Karpas-422 (cell line): ENCODE results near the gene LGALS8. TPM values are rescaled to one million over a fixed set of nuclear protein-coding genes. Genes with fewer than 3 reads are reported as not detected.

Source experiments
- DNase-seq: peaks from one replicate; pipeline ENCODE4 v3.0.0-alpha.2; 2015
- H2AFZ ChIP-seq: fragments of 200-600 bp; sonication (generic); 2 replicates; pipeline ENCODE4 v1.6.1; 2014; ENCODE audit warnings: antibody characterized with exemption, low read length, mixed read lengths
- H3K27ac ChIP-seq: fragments of 200-600 bp; sonication (generic); 2 replicates; pipeline ENCODE4 v1.5.1; 2014; ENCODE audit warnings: mild to moderate bottlenecking, low read length, moderate library complexity
- H3K27me3 ChIP-seq: fragments of 200-600 bp; sonication (generic); 2 replicates; pipeline ENCODE4 v1.6.1; 2014; ENCODE audit warnings: low read length, mixed read lengths
- H3K36me3 ChIP-seq: fragments of 200-600 bp; sonication (generic); 2 replicates; pipeline ENCODE4 v1.6.1; 2014; ENCODE audit warnings: low read length, mixed read lengths; ENCODE audit not compliant: insufficient read depth
- H3K4me1 ChIP-seq: fragments of 200-600 bp; sonication (generic); 2 replicates; pipeline ENCODE4 v1.6.1; 2014; ENCODE audit warnings: mild to moderate bottlenecking, low read length, mixed read lengths
- H3K4me2 ChIP-seq: fragments of 200-600 bp; sonication (generic); 2 replicates; pipeline ENCODE4 v1.6.1; 2014; ENCODE audit warnings: low read length, low read depth, mild to moderate bottlenecking; ENCODE audit not compliant: poor library complexity, severe bottlenecking
- H3K4me3 ChIP-seq: fragments of 200-600 bp; sonication (generic); 2 replicates; pipeline ENCODE4 v1.5.1; 2014; ENCODE audit warnings: mild to moderate bottlenecking, antibody characterized with exemption, low read length, mixed read lengths
- H3K79me2 ChIP-seq: fragments of 200-600 bp; sonication (generic); 2 replicates; pipeline ENCODE4 v1.6.1; 2014; ENCODE audit warnings: mild to moderate bottlenecking, low read length, mixed read lengths
- H3K9ac ChIP-seq: fragments of 200-600 bp; sonication (generic); 2 replicates; pipeline ENCODE4 v1.6.0; 2014; ENCODE audit warnings: low read length
- H3K9me2 ChIP-seq: fragments of 200-600 bp; sonication (generic), shearing (Covaris generic); replicated peaks from 2 replicates; pipeline ENCODE4 v1.6.0; 2014; ENCODE audit warnings: mild to moderate bottlenecking, low read length, moderate library complexity; ENCODE audit not compliant: insufficient read depth
- H3K9me3 ChIP-seq: fragments of 300-700, 200-600 bp; sonication (generic); 2 replicates; pipeline ENCODE4 v1.6.1; 2014; ENCODE audit warnings: low read length, mixed read lengths
- H4K20me1 ChIP-seq: fragments of 200-600 bp; sonication (generic); 2 replicates; pipeline ENCODE4 v1.6.1; 2014; ENCODE audit warnings: mild to moderate bottlenecking, antibody characterized with exemption, low read length, low read depth; ENCODE audit not compliant: insufficient read depth
- total RNA-seq: library from RNA; depleted of rRNA; stranded (reverse); fragments of >200 nt; shearing (Covaris generic); gene quantifications from 2 replicates; pipeline ENCODE4 v1.2.3, GENCODE V29; 2014; ENCODE audit warnings: low replicate concordance

LGALS8 gene
- total RNA-seq, 1 experiment from 2014 or later: 21.4 TPM

DNA sequence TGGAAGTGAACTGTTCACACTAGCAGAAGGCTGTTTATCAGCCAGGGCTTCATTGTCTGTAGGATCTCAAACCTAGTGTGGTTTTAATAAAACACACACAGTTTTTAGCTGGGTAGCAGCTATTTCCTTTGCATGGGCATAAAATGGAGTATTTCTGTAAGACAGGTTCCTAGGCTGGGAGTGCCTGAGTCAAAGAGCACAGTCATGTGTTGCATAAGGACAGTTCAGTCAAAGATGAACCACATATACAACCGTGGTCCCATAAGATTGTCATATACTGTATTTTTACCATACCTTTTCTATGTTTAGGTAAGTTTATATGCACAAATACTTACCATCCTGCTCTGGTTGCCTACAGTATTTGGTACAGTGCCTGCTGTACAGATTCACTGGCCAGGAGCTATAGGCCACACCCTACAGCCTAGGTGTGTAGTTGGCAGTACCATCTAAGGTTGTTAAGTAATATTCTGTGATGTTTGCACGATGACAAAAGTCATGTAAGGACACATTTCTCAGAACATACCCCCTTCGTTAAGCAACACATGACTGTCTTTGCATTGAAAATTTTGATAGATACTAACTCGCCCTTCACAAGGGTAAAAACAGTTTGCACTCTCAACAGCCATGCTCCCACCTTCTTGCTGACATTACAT is 17.2 kb downstream of the LGALS8 start:
- DNase-seq: no peak
- no peak overlapping the region for H2AFZ ChIP-seq
- H3K4me3 ChIP-seq: no peak overlapping the region
- H3K79me2 ChIP-seq: no peaks in the 10 kb centered on the region
- H4K20me1 ChIP-seq: no peaks in the 10 kb centered on the region
- no peak overlapping the region for H3K9ac ChIP-seq
- H3K27ac ChIP-seq: no peak overlapping the region
- no peaks in the 10 kb centered on the region for H3K4me1 ChIP-seq
- no peaks in the 10 kb centered on the region for H3K9me2 ChIP-seq
- H3K36me3 ChIP-seq: peaks cover 9% of the 10 kb centered on the region; the same call in 1 of the 2 replicates
- H3K4me2 ChIP-seq: no peak overlapping the region
- no peaks in the 10 kb centered on the region for H3K9me3 ChIP-seq
- no peaks in the 10 kb centered on the region for H3K27me3 ChIP-seq

DNA sequence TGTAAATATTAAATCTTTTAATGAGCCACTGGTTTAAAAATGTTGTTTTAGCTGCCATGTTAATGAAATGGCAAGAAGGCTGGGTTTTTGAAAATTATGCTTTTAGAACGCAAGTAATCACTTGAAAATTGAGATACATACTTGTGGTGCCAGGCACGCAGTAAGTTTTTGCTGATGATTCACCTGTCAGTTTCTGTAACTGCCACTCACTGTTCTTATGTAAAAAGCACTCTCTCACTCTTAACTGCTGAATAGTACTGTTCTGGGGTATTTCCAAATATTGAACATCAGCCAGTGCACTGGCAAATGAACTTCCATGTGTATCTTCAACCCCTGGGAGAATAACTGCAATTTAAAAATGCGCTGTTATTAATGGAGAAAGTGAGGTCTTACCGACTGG is 17.9 kb downstream of the LGALS8 start:
- no peaks in the 10 kb centered on the region for H3K4me1 ChIP-seq
- peaks cover 14% of the 10 kb centered on the region; the same call in 1 of the 2 replicates for H3K36me3 ChIP-seq
- no peaks in the 10 kb centered on the region for H3K79me2 ChIP-seq
- H3K4me2 ChIP-seq: no peak overlapping the region
- no peaks in the 10 kb centered on the region for H3K9me2 ChIP-seq
- H2AFZ ChIP-seq: no peak overlapping the region
- DNase-seq: no peak
- H3K27me3 ChIP-seq: no peaks in the 10 kb centered on the region
- H4K20me1 ChIP-seq: no peaks in the 10 kb centered on the region
- H3K9ac ChIP-seq: no peak overlapping the region
- H3K27ac ChIP-seq: no peak overlapping the region
- H3K9me3 ChIP-seq: no peaks in the 10 kb centered on the region
- no peak overlapping the region for H3K4me3 ChIP-seq

DNA sequence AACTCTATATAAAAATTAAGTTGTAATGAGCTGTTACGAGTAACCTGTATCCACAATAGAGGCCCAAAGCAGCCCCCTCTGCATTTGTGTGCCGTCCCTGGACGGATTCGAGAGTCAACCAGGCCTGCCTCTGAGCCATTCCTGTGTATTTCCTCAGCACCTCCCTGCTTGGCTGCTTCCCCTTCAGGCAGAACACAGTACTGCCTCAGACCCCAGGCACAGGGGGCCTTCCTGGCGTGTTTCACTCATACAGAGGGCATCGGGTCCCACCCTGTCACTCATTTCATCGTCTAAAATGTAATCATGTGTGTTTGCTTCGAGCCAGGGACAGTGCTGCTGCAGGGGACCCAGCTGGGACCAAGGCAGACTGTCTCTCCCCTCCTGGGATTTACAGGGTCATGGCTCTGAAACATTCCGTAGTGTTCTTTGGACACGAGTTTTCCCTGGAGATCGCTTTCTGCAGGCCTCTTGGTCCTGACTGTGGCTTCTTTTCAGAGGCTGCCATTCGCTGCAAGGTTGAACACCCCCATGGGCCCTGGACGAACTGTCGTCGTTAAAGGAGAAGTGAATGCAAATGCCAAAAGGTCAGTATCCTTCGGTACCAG is 19.4 kb downstream of the LGALS8 start:
- H3K9me3 ChIP-seq: no peaks in the 10 kb centered on the region
- H3K79me2 ChIP-seq: no peaks in the 10 kb centered on the region
- H3K36me3 ChIP-seq: peaks cover 18% of the 10 kb centered on the region; the same call in 1 of the 2 replicates
- no peak overlapping the region for H3K4me3 ChIP-seq
- no peak overlapping the region for H3K9ac ChIP-seq
- H3K4me2 ChIP-seq: no peak overlapping the region
- no peaks in the 10 kb centered on the region for H3K27me3 ChIP-seq
- H3K4me1 ChIP-seq: no peaks in the 10 kb centered on the region
- DNase-seq: no peak
- no peaks in the 10 kb centered on the region for H3K9me2 ChIP-seq
- H3K27ac ChIP-seq: no peak overlapping the region
- no peaks in the 10 kb centered on the region for H4K20me1 ChIP-seq
- H2AFZ ChIP-seq: no peak overlapping the region

DNA sequence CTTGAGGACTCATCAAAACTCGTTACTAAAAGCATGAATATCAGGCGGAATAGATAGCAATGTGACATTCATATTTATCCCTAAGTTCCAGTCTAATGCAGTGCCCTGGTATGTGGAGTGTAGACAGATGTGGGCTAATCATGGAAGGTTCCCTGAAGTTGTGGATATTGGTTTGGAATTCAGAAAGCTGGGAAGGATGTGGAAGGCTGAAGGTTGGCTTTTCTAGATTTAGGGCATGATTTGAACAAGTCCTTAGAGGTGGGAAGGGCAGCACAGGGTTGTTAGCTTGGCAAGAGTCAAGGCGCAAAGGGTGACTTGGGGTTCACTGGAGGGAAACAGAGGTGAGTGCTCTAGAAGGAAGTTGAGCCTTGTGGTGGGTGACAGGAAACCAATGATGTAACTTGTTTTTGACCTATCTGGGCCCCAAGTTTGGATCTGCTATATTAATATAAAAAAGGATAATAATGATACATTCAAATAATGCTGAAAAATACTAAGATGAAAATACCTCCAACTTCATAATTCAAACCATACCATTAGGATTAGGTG is 21.9 kb downstream of the LGALS8 start:
- Histone ChIP-seq H3K9me2 (no peaks in the 10 kb centered on the region), H3K4me1 (no peaks in the 10 kb centered on the region), H4K20me1 (no peaks in the 10 kb centered on the region), H3K27me3 (no peaks in the 10 kb centered on the region), H3K4me3 (no peak overlapping the region), H3K9me3 (no peaks in the 10 kb centered on the region), H3K27ac (no peak overlapping the region), H3K4me2 (no peak overlapping the region), H3K9ac (no peak overlapping the region), H2AFZ (no peak overlapping the region), H3K79me2 (no peaks in the 10 kb centered on the region; the same call in 1 of the 2 replicates), H3K36me3 (peaks cover 34% of the 10 kb centered on the region)
- no peak for DNase-seq

DNA sequence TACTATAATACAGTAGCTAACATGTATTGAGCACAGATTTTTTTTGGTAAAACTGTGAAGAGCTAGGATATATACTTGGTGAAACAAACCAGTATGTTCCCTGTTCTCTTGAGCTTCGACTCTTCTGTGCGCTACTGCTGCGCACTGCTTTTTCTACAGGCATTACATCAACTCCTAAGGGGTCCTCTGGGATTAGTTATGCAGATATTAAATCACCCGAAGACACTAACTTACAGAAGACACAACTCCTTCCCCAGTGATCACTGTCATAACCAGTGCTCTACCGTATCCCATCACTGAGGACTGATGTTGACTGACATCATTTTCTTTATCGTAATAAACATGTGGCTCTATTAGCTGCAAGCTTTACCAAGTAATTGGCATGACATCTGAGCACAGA is 24.7 kb downstream of the LGALS8 start:
- Histone ChIP-seq H3K9ac (no peak overlapping the region), H3K4me2 (no peak overlapping the region), H3K27ac (no peak overlapping the region), H3K27me3 (no peaks in the 10 kb centered on the region), H3K79me2 (no peaks in the 10 kb centered on the region; the same call in 1 of the 2 replicates), H3K9me2 (no peaks in the 10 kb centered on the region), H3K4me1 (no peaks in the 10 kb centered on the region), H4K20me1 (no peaks in the 10 kb centered on the region), H3K9me3 (no peaks in the 10 kb centered on the region), H3K36me3 (peaks cover 55% of the 10 kb centered on the region), H3K4me3 (no peak overlapping the region), H2AFZ (no peak overlapping the region)
- no peak for DNase-seq

DNA sequence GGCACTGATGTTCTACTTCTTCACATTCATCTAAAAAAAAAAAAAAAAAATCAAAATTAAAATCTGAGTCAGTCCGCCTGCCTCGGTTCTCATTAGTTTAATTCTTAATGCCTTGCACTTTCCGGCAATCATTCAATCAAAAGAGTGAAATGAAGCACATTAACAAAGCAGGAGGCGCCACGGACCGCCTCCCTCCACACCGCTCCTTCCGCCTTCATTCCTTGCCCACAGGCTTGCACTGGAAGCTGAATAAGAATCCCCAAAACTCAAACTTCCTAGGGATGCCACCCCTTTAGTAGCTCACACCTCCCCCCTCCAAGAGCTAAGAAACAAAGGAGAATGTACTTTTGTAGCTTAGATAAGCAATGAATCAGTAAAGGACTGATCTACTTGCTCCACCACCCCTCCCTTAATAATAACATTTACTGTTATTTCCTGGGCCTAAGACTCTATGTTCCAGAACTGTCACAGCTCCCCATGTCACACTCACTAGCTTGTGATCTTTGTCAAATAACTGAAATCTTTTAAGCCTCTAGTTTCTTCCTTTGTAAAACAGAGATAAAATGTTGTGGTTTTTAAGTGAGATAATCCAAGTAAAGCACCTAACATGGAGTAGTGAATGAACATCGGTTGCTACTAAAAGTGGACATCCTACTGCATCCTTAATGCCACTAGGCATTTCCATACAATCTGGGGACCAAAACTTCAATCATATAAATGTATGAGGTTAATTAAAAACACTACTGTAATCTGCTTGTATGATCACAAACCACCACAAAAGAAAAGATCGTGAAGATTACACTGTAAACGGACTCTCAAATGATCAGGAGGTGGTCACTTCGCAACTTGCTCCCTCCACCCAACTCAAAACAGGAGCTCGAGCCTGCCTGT is 27.4 kb downstream of the LGALS8 start:
- H3K36me3 ChIP-seq: peaks cover 71% of the 10 kb centered on the region
- H3K4me1 ChIP-seq: no peaks in the 10 kb centered on the region
- no peaks in the 10 kb centered on the region; the same call in 1 of the 2 replicates for H3K79me2 ChIP-seq
- no peaks in the 10 kb centered on the region for H3K9me2 ChIP-seq
- H3K4me2 ChIP-seq: no peak overlapping the region
- H3K9ac ChIP-seq: no peak overlapping the region
- no peak overlapping the region for H3K4me3 ChIP-seq
- no peaks in the 10 kb centered on the region for H3K27me3 ChIP-seq
- H3K27ac ChIP-seq: no peak overlapping the region
- H4K20me1 ChIP-seq: 0 out of 2 replicates have a peak, but pooled peaks cover 5% of the 10 kb centered on the region
- no peaks in the 10 kb centered on the region for H3K9me3 ChIP-seq
- H2AFZ ChIP-seq: no peak overlapping the region
- DNase-seq: no peak

DNA sequence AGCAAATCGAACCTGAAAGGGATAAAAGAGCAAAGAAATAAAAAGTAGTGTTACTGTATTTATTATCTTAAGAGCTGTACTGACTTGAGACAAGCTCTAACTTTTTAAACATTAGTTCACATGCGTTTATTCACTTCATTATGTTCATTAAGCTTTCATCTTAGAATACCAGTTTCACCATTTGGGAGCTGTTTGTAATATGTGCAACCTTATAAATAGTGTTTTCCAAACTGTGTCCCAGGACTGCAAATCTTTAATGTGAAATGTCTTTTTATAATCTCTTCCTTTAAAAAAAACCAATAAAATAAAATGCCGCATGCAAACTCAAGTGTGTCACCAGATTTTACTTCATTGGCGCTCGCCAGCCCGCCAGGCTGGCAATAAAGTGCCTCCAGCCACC is 28.3 kb downstream of the LGALS8 start:
- H4K20me1 ChIP-seq: 0 out of 2 replicates have a peak, but pooled peaks cover 7% of the 10 kb centered on the region
- no peak overlapping the region for H3K4me3 ChIP-seq
- no peaks in the 10 kb centered on the region for H3K9me3 ChIP-seq
- H3K9me2 ChIP-seq: no peaks in the 10 kb centered on the region
- no peaks in the 10 kb centered on the region for H3K4me1 ChIP-seq
- H3K4me2 ChIP-seq: no peak overlapping the region
- DNase-seq: no peak
- no peak overlapping the region for H2AFZ ChIP-seq
- no peaks in the 10 kb centered on the region for H3K27me3 ChIP-seq
- no peak overlapping the region for H3K9ac ChIP-seq
- peaks cover 74% of the 10 kb centered on the region for H3K36me3 ChIP-seq
- no peak overlapping the region for H3K27ac ChIP-seq
- no peaks in the 10 kb centered on the region; the same call in 1 of the 2 replicates for H3K79me2 ChIP-seq

DNA sequence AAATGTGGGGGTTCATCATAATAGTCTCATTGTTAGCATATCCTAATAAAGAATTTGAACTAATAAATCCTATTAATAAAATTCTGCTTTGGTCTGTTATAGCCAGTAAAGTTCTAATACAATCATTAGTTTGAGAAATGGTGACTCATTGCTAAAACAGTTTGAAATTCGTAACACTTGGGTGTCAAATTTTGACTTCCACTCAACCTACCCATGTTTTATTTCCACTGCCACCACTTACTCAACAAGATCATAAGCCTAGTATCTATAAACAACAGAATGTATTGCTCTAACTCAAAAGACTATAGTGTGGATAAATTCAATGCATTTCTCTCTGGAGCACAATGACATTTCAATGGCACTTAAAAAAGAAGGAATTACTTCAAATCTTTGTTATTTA is 29.1 kb downstream of the LGALS8 start:
- H3K36me3 ChIP-seq: peaks cover 73% of the 10 kb centered on the region
- H3K9me3 ChIP-seq: no peaks in the 10 kb centered on the region
- no peaks in the 10 kb centered on the region for H3K9me2 ChIP-seq
- no peaks in the 10 kb centered on the region for H3K27me3 ChIP-seq
- no peak overlapping the region for H3K4me3 ChIP-seq
- H3K4me1 ChIP-seq: no peaks in the 10 kb centered on the region
- no peak overlapping the region for H3K9ac ChIP-seq
- no peak for DNase-seq
- no peak overlapping the region for H2AFZ ChIP-seq
- H3K79me2 ChIP-seq: no peaks in the 10 kb centered on the region; the same call in 1 of the 2 replicates
- no peak overlapping the region for H3K27ac ChIP-seq
- H4K20me1 ChIP-seq: 0 out of 2 replicates have a peak, but pooled peaks cover 7% of the 10 kb centered on the region
- H3K4me2 ChIP-seq: no peak overlapping the region
